Prostate gland (tissue), 2 donors: ENCODE data around the gene PMFBP1.

ENCODE experiments used
- CTCF ChIP-seq, 4 experiments: fragments of 200-600 bp in 2 of 4; fragments of 450-650 bp in 2 of 4; sonication (generic) in 2 of 4; IDR thresholded peaks; 1 replicate in 3 of 4; 2 replicates in 1 of 4; pipeline ENCODE4 v1.5.1; 2016 to 2019; ENCODE audit warnings: antibody characterized with exemption in 4 of 4, mild to moderate bottlenecking in 2 of 4, moderate library complexity in 2 of 4
- POLR2A ChIP-seq: fragments of 450-650 bp; IDR thresholded peaks from one replicate; pipeline ENCODE4 v1.6.1; 2016; ENCODE audit warnings: antibody characterized with exemption, mild to moderate bottlenecking

DNA sequence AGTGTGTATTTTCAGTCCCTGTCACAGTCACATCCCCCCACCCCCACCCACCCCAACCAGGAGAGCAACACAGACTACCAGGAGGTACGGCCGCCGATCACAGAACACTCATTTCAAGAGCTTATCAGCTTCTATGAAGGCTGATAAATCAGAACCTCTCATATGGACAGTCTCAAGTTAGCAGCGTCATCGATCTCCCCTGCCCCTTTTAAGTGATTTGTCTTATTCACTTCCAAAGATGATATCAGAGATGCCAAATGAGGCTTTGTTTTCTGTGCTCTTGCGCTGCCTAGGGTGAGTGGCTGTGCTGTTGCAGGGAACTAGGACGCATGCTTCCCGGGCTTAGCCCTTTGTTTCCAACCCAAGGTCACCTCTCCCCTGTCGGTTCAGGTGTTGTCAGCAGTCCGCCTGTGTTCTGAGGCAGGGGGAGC is 26.8 kb upstream of the PMFBP1 start:
- TF ChIP-seq POLR2A = no peak
- no peak for TF ChIP-seq CTCF (IDR thresholded peaks at IDR 0.05)
